ENCODE measurements around the gene GNAQ. TPM values are rescaled to one million over a fixed set of nuclear protein-coding genes. Genes with fewer than 3 reads are reported as not detected.
"Not testable (repeated sequence)": the region's sequence is repeated elsewhere in the genome, so short reads cannot be mapped to it uniquely, and the experiment has no call there.

Gene GNAQ
- total RNA-seq, 1 donor from 2014 or later = 0.20 TPM

DNA sequence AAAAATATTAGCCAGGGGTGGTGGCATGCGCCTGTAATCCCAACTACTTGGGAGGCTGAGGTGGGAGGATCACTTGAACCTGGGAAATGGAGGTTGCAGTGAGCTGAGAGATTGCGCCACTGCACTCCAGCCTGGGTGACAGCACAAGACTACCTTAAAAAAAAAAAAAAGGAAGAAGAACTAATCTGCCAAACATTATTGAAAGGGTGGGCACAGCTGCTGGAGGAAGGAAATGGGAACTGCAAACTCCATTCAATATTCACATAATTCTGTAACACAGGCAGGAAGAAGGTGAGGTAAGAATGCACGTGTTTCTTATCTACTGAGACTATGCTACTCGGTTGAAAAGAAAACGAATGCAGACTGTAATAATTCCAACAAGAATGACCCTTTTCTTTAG, 262.4 kb downstream of the GNAQ start:
- Mint-ChIP-seq H3K4me1 (no peaks in the 10 kb centered on the region), H3K4me3 (no peak overlapping the region), H3K27me3 (peaks cover 8% of the 10 kb centered on the region), H3K36me3 (ENCODE audit: low read depth) (no peaks in the 10 kb centered on the region), H3K9me3 (no peaks in the 10 kb centered on the region), H3K27ac (no peak overlapping the region)
- DNase-seq = no peak
- ATAC-seq (ENCODE audit: low read depth) = no peak
- CTCF ChIA-PET = no interaction called here
- intact Hi-C loops (cut with micrococcal nuclease) = no loop called here
- TF ChIP-seq, protein P1, sequence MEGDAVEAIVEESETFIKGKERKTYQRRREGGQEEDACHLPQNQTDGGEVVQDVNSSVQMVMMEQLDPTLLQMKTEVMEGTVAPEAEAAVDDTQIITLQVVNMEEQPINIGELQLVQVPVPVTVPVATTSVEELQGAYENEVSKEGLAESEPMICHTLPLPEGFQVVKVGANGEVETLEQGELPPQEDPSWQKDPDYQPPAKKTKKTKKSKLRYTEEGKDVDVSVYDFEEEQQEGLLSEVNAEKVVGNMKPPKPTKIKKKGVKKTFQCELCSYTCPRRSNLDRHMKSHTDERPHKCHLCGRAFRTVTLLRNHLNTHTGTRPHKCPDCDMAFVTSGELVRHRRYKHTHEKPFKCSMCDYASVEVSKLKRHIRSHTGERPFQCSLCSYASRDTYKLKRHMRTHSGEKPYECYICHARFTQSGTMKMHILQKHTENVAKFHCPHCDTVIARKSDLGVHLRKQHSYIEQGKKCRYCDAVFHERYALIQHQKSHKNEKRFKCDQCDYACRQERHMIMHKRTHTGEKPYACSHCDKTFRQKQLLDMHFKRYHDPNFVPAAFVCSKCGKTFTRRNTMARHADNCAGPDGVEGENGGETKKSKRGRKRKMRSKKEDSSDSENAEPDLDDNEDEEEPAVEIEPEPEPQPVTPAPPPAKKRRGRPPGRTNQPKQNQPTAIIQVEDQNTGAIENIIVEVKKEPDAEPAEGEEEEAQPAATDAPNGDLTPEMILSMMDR (IDR thresholded peaks at IDR 0.05) = no peak
- POLR2A ChIA-PET = no interaction called here

GRCh38 chr9:77766587-77766986, 265.0 kb downstream of the GNAQ start:
- H3K9me3 Mint-ChIP-seq = no peaks in the 10 kb centered on the region

DNA sequence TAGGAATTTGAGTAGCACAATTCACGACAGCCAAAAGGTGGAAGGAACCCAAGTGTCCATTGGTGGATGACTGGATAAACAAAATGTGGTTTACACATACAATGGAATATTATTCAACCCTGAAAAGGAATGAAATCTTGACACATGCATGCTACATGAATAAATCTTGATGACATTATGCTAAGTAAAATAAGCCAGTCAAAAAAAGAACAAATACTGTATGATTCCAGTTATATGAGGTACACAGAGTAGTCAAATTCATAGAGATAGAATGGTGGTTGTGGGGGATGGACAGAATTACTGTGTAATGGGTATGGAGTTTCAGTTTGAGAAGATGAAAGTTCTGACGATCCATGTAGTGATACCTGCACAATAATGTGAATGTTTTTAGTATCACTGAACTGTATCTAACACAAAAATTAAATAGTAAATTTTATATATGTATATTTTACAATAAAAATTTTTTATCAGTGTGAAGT, 265.8 kb downstream of the GNAQ start:
- POLR2A ChIA-PET = no interaction called here

More at GRCh38 chr9:77766587-77766986, 265.0 kb downstream of the GNAQ start:
- ATAC-seq (ENCODE audit: low read depth) (no peak), DNase-seq (no peak)
- TF ChIP-seq, protein P1 (IDR thresholded peaks at IDR 0.05) = no peak
- Mint-ChIP-seq H3K36me3 (ENCODE audit: low read depth) (no peaks in the 10 kb centered on the region), H3K27ac (no peak overlapping the region), H3K4me3 (no peak overlapping the region), H3K27me3 (peaks cover 8% of the 10 kb centered on the region), H3K4me1 (no peaks in the 10 kb centered on the region)
- intact Hi-C loops (cut with micrococcal nuclease) = no loop called here
- ChIA-PET CTCF (interaction anchor here (0.6 kb wide), 1 partner anchor 9 kb away, joined by 3 read pairs; no protein-coding TSS in a partner anchor), POLR2A (no interaction called here)

GRCh38 chr9:77764894-77765780, 266.5 kb downstream of the GNAQ start:
- POLR2A ChIA-PET = no interaction called here
- DNase-seq (no peak), ATAC-seq (ENCODE audit: low read depth) (no peak)
- Mint-ChIP-seq H3K4me3 (no peak overlapping the region), H3K9me3 (no peaks in the 10 kb centered on the region), H3K4me1 (no peaks in the 10 kb centered on the region), H3K36me3 (ENCODE audit: low read depth) (no peaks in the 10 kb centered on the region), H3K27ac (no peak overlapping the region), H3K27me3 (peaks cover 4% of the 10 kb centered on the region)
- intact Hi-C loops (cut with micrococcal nuclease) = no loop called here
- TF ChIP-seq, protein P1 (IDR thresholded peaks at IDR 0.05) = no peak
- CTCF ChIA-PET = no interaction called here

More for the DNA sequence above, 265.8 kb downstream of the GNAQ start:
- Mint-ChIP-seq H3K36me3 (ENCODE audit: low read depth) (no peaks in the 10 kb centered on the region), H3K4me3 (no peak overlapping the region), H3K9me3 (no peaks in the 10 kb centered on the region), H3K27ac (no peak overlapping the region), H3K27me3 (peaks cover 8% of the 10 kb centered on the region), H3K4me1 (no peaks in the 10 kb centered on the region)
- intact Hi-C loops (cut with micrococcal nuclease) = no loop called here
- ATAC-seq (ENCODE audit: low read depth) (no peak), DNase-seq (no peak)
- TF ChIP-seq, protein P1 (IDR thresholded peaks at IDR 0.05) = no peak
- CTCF ChIA-PET = interaction anchor here (0.6 kb wide), 1 partner anchor 9 kb away, joined by 3 read pairs; no protein-coding TSS in a partner anchor

DNA sequence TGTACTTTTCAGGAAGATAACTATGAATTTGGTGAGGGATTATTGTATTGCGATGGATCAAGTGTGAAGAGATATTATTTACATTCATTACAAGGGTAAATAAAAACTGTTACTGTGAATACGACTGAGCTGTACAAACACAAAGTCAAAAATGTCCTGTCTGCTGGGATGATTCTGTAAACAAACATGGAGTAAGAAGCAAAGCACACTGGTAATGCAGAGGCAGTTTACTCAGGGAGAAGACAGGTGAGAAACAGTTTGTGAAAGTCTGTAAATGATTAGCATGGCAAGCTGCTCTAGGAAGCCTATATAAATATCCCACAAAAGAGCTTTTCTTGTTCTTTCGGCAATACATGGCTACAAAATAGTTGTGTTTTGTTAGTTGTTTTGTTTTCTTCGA, 268.0 kb downstream of the GNAQ start:
- Mint-ChIP-seq H3K9me3 (no peaks in the 10 kb centered on the region), H3K27me3 (peaks cover 4% of the 10 kb centered on the region), H3K4me3 (no peak overlapping the region), H3K4me1 (no peaks in the 10 kb centered on the region), H3K27ac (no peak overlapping the region), H3K36me3 (ENCODE audit: low read depth) (no peaks in the 10 kb centered on the region)
- POLR2A ChIA-PET = no interaction called here
- ATAC-seq (ENCODE audit: low read depth) (no peak), DNase-seq (no peak)
- intact Hi-C loops (cut with micrococcal nuclease) = no loop called here
- CTCF ChIA-PET = no interaction called here
- TF ChIP-seq, protein P1 (IDR thresholded peaks at IDR 0.05) = no peak

DNA sequence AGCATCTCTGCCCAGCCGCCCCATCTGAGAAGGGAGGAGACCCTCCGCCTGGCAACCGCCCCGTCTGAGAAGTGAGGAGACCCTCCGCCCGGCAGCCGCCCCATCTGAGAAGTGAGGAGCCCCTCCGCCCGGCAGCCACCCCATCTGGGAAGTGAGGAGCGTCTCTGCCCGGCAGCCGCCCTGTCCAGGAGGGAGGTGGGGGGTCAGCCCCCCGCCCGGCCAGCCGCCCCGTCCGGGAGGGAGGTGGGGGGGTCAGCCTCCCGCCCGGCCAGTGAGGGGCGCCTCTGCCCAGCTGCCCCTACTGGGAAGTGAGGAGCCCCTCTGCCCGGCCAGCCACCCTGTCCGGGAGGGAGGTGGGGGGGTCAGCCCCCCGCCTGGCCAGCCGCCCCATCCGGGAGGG, 270.7 kb downstream of the GNAQ start:
- H3K4me3 Mint-ChIP-seq; H3K27ac Mint-ChIP-seq; ATAC-seq (ENCODE audit: low read depth); H3K9me3 Mint-ChIP-seq; H3K36me3 Mint-ChIP-seq (ENCODE audit: low read depth); CTCF ChIA-PET; POLR2A ChIA-PET; H3K4me1 Mint-ChIP-seq; H3K27me3 Mint-ChIP-seq; intact Hi-C loops (cut with micrococcal nuclease); DNase-seq: not testable (repeated sequence)
